CD8-positive, alpha-beta memory T cell (primary cell): ENCODE data around the gene PRRC2B. TPM values are rescaled to one million over a fixed set of nuclear protein-coding genes. Genes with fewer than 3 reads are reported as not detected.

ENCODE experiments used
- CTCF ChIA-PET: fragments of 350-600 bp; sonication (Branson Sonifier 250); formaldehyde crosslinking; loops from one replicate; lab custom pipeline; 2021; ENCODE audit warnings: antibody characterized with exemption; lab: Charles Lee
- POLR2A ChIA-PET: fragments of 350-600 bp; sonication (Branson Sonifier 250); formaldehyde crosslinking; loops from one replicate; lab custom pipeline; 2021; ENCODE audit warnings: antibody characterized with exemption; lab: Charles Lee
- DNase-seq, 5 donors: peaks; one replicate each; pipeline versions ENCODE4 v3.0.0 to v3.0.0-alpha.2; 2020 to 2022; ENCODE audit warnings: mixed read lengths in 1 of 5
- H3K27ac ChIP-seq: one replicate; pipeline ENCODE4 v1.7.0; 2013; ENCODE audit warnings: low read depth, mild to moderate bottlenecking, low read length, moderate library complexity
- H3K27me3 ChIP-seq: 2 replicates; pipeline ENCODE4 v1.7.0; 2013; ENCODE audit warnings: low read length, mild to moderate bottlenecking; ENCODE audit not compliant: insufficient read depth, poor library complexity, severe bottlenecking
- H3K36me3 ChIP-seq: 2 replicates; pipeline ENCODE4 v1.7.0; 2013; ENCODE audit warnings: mild to moderate bottlenecking, low read length, moderate library complexity; ENCODE audit not compliant: insufficient read depth
- H3K4me1 ChIP-seq: 2 replicates; pipeline ENCODE4 v1.7.0; 2013; ENCODE audit warnings: mild to moderate bottlenecking, low read length, moderate library complexity; ENCODE audit not compliant: insufficient read depth
- H3K4me3 ChIP-seq: 2 replicates; pipeline ENCODE4 v1.7.0; 2013; ENCODE audit warnings: mild to moderate bottlenecking, low read length
- H3K9me3 ChIP-seq: 2 replicates; pipeline ENCODE4 v1.7.0; 2013; ENCODE audit warnings: mild to moderate bottlenecking, low read length
- H3K27ac Mint-ChIP-seq, 8 donors: one replicate each; pipeline ENCODE4 v1.8.0; 2020 to 2021; ENCODE audit warnings: mixed read lengths in 8 of 8, mild to moderate bottlenecking in 6 of 8, inconsistent platforms in 3 of 8, moderate library complexity in 3 of 8
- H3K27me3 Mint-ChIP-seq, 2 donors: one replicate each; pipeline ENCODE4 v1.8.0; 2020 to 2021; ENCODE audit warnings: mixed read lengths in 2 of 2, mild to moderate bottlenecking in 1 of 2, moderate library complexity in 1 of 2
- H3K36me3 Mint-ChIP-seq, 3 donors: one replicate each; pipeline ENCODE4 v1.8.0; 2020 to 2021; ENCODE audit warnings: mixed read lengths in 3 of 3, inconsistent platforms in 1 of 3, mild to moderate bottlenecking in 1 of 3
- H3K4me1 Mint-ChIP-seq, 3 donors: one replicate each; pipeline ENCODE4 v1.8.0; 2020 to 2021; ENCODE audit warnings: mixed read lengths in 3 of 3, inconsistent platforms in 1 of 3, mild to moderate bottlenecking in 1 of 3
- H3K4me3 Mint-ChIP-seq, 7 donors: one replicate each; pipeline ENCODE4 v1.8.0; 2020 to 2021; ENCODE audit warnings: mixed read lengths in 7 of 7, mild to moderate bottlenecking in 6 of 7, moderate library complexity in 4 of 7, inconsistent platforms in 2 of 7
- H3K9me3 Mint-ChIP-seq, 5 donors: one replicate each; pipeline ENCODE4 v1.8.0; 2020 to 2022; ENCODE audit warnings: mixed read lengths in 5 of 5, mild to moderate bottlenecking in 3 of 5, moderate library complexity in 2 of 5, inconsistent platforms in 1 of 5
- polyA plus RNA-seq: library from polyadenylated mRNA; unstranded; fragments of 300-500 nt; fragmentation: Illumina TruSeq; gene quantifications from one replicate; pipeline ENCODE4 v1.2.3, GENCODE V29; 2021
- total RNA-seq, 2 experiments: library from RNA; stranded (reverse); gene quantifications; one replicate each; pipeline ENCODE4 v1.2.3, GENCODE V29; 2021

PRRC2B gene
- total and polyA plus RNA-seq, 3 experiments from 2014 or later, result 42.1 to 146 (median 146) TPM

- Histone ChIP-seq H3K27me3 (no peaks in the 10 kb centered on the region), H3K9me3 (no peaks in the 10 kb centered on the region), H3K27ac (no peak overlapping the region), H3K4me3 (no peak overlapping the region), H3K4me1 (peaks cover 29% of the 10 kb centered on the region), H3K36me3 (peaks cover 28% of the 10 kb centered on the region)
- peak overlapping the region in 3 of 7 donors; percentile 18 to 35 (median 25) for H3K4me3 Mint-ChIP-seq
- H3K36me3 Mint-ChIP-seq, result peaks cover 4 to 51% (median 7%) of the 10 kb centered on the region in 3 donors
- ChIA-PET POLR2A (interaction anchor here (0.5 kb wide), 1 partner anchor 51 kb away, joined by 10 read pairs; no protein-coding TSS in a partner anchor), CTCF (interaction anchor here (1.5 kb wide), 1 partner anchor 10 kb away, joined by 3 read pairs; no protein-coding TSS in a partner anchor)
- peak overlapping the region; percentile 13 to 93 (median 54) for H3K27ac Mint-ChIP-seq
- DNase-seq, result no peak
- H3K27me3 Mint-ChIP-seq, result no peaks in the 10 kb centered on the region
- H3K9me3 Mint-ChIP-seq, result no peaks in the 10 kb centered on the region
- peaks cover 34 to 62% (median 61%) of the 10 kb centered on the region in 3 donors for H3K4me1 Mint-ChIP-seq
Measured at GRCh38 chr9:131429121-131430012, 35.5 kb downstream of the PRRC2B start.

- Mint-ChIP-seq H3K27ac (no peak overlapping the region), H3K9me3 (no peaks in the 10 kb centered on the region), H3K27me3 (no peaks in the 10 kb centered on the region), H3K4me3 (no peak overlapping the region), H3K4me1 (peaks cover 22 to 48% (median 43%) of the 10 kb centered on the region in 3 donors), H3K36me3 (peaks cover 4 to 66% (median 6%) of the 10 kb centered on the region in 3 donors)
- peaks cover 43% of the 10 kb centered on the region for H3K36me3 ChIP-seq
- POLR2A ChIA-PET, result interaction anchor here (1.1 kb wide), 1 partner anchor 24 kb away, joined by 4 read pairs; no protein-coding TSS in a partner anchor
- no peak overlapping the region for H3K4me3 ChIP-seq
- no peaks in the 10 kb centered on the region for H3K9me3 ChIP-seq
- no peak overlapping the region for H3K27ac ChIP-seq
- H3K27me3 ChIP-seq, result no peaks in the 10 kb centered on the region
- H3K4me1 ChIP-seq, result peaks cover 21% of the 10 kb centered on the region
- DNase-seq, result no peak
- CTCF ChIA-PET, result interaction anchor here (0.9 to 1.8 kb wide), 3 partner anchors 12 to 82 kb away, joined by 3 to 5 read pairs (median 5); no protein-coding TSS in a partner anchor
Measured at GRCh38 chr9:131432050-131432449, 38.2 kb downstream of the PRRC2B start.

GRCh38 chr9:131432597-131433301 is 38.9 kb downstream of the PRRC2B start:
- Histone ChIP-seq H3K4me3 (no peak overlapping the region), H3K27ac (no peak overlapping the region), H3K9me3 (no peaks in the 10 kb centered on the region), H3K36me3 (peaks cover 50% of the 10 kb centered on the region), H3K4me1 (peaks cover 21% of the 10 kb centered on the region), H3K27me3 (no peaks in the 10 kb centered on the region)
- H3K9me3 Mint-ChIP-seq, result no peaks in the 10 kb centered on the region
- H3K4me3 Mint-ChIP-seq, result peak overlapping the region in 1 of 7 donors; percentile 2
- peaks cover 16 to 43% (median 36%) of the 10 kb centered on the region in 3 donors for H3K4me1 Mint-ChIP-seq
- H3K36me3 Mint-ChIP-seq, result peaks cover 4 to 70% (median 7%) of the 10 kb centered on the region in 3 donors
- no peak for DNase-seq
- no peaks in the 10 kb centered on the region for H3K27me3 Mint-ChIP-seq
- POLR2A ChIA-PET, result interaction anchor here (1.1 kb wide), 1 partner anchor 25 kb away, joined by 4 read pairs; no protein-coding TSS in a partner anchor
- H3K27ac Mint-ChIP-seq, result peak overlapping the region in 2 of 8 donors; percentile 48 to 75
- CTCF ChIA-PET, result interaction anchor here (0.6 to 1.8 kb wide), 5 partner anchors 12 to 83 kb away, joined by 3 to 5 read pairs (median 3); no protein-coding TSS in a partner anchor

- Mint-ChIP-seq H3K27ac (peak overlapping the region in 5 of 8 donors; percentile 22 to 52 (median 43)), H3K27me3 (no peaks in the 10 kb centered on the region), H3K4me1 (peaks cover 17 to 42% (median 31%) of the 10 kb centered on the region in 3 donors), H3K36me3 (peaks cover 4 to 76% (median 8%) of the 10 kb centered on the region in 3 donors), H3K9me3 (no peaks in the 10 kb centered on the region), H3K4me3 (no peak overlapping the region)
- CTCF ChIA-PET, result interaction anchor here (0.8 to 1.8 kb wide), 2 partner anchors 26 to 36 kb away, joined by 3 to 5 read pairs; no protein-coding TSS in a partner anchor
- Histone ChIP-seq H3K4me1 (peaks cover 19% of the 10 kb centered on the region), H3K27me3 (no peaks in the 10 kb centered on the region), H3K36me3 (peaks cover 57% of the 10 kb centered on the region), H3K4me3 (no peak overlapping the region), H3K9me3 (no peaks in the 10 kb centered on the region), H3K27ac (no peak overlapping the region)
- no peak for DNase-seq
- POLR2A ChIA-PET, result interaction anchor here (1.1 kb wide), 1 partner anchor 26 kb away, joined by 4 read pairs; no protein-coding TSS in a partner anchor
Measured at GRCh38 chr9:131433302-131433854, 39.5 kb downstream of the PRRC2B start.

GRCh38 chr9:131434673-131435072 is 40.8 kb downstream of the PRRC2B start:
- Histone ChIP-seq H3K27me3 (no peaks in the 10 kb centered on the region), H3K36me3 (peaks cover 66% of the 10 kb centered on the region), H3K27ac (no peak overlapping the region), H3K4me3 (no peak overlapping the region), H3K9me3 (no peaks in the 10 kb centered on the region), H3K4me1 (peaks cover 6% of the 10 kb centered on the region)
- Mint-ChIP-seq H3K4me3 (no peak overlapping the region), H3K27ac (peak overlapping the region in 3 of 8 donors; percentile 33 to 62 (median 52)), H3K27me3 (no peaks in the 10 kb centered on the region), H3K9me3 (no peaks in the 10 kb centered on the region), H3K36me3 (peaks cover 4 to 86% (median 13%) of the 10 kb centered on the region in 3 donors), H3K4me1 (peaks cover 13 to 39% (median 28%) of the 10 kb centered on the region in 3 donors)
- no peak for DNase-seq
- CTCF ChIA-PET, result no interaction called here
- POLR2A ChIA-PET, result no interaction called here

- H3K4me3 ChIP-seq, result no peak overlapping the region
- peaks cover 68% of the 10 kb centered on the region for H3K36me3 ChIP-seq
- no peak overlapping the region for H3K27ac ChIP-seq
- DNase-seq, result no peak
- POLR2A ChIA-PET, result no interaction called here
- H3K4me1 ChIP-seq, result no peaks in the 10 kb centered on the region
- Mint-ChIP-seq H3K36me3 (peaks cover 0 to 94% (median 18%) of the 10 kb centered on the region in 3 donors), H3K9me3 (no peaks in the 10 kb centered on the region), H3K27me3 (no peaks in the 10 kb centered on the region), H3K4me3 (no peak overlapping the region), H3K4me1 (peaks cover 13 to 44% (median 35%) of the 10 kb centered on the region in 3 donors), H3K27ac (peak overlapping the region in 2 of 8 donors; percentile 17 to 47)
- H3K9me3 ChIP-seq, result no peaks in the 10 kb centered on the region
- no peaks in the 10 kb centered on the region for H3K27me3 ChIP-seq
- CTCF ChIA-PET, result interaction anchor here (1.8 kb wide), 1 partner anchor 86 kb away, joined by 5 read pairs; no protein-coding TSS in a partner anchor
Measured at GRCh38 chr9:131436376-131436775, 42.5 kb downstream of the PRRC2B start.

GRCh38 chr9:131436865-131437271 is 43.0 kb downstream of the PRRC2B start:
- Histone ChIP-seq H3K27ac (no peak overlapping the region), H3K27me3 (no peaks in the 10 kb centered on the region), H3K4me3 (no peak overlapping the region), H3K9me3 (no peaks in the 10 kb centered on the region), H3K36me3 (peaks cover 68% of the 10 kb centered on the region), H3K4me1 (no peaks in the 10 kb centered on the region)
- Mint-ChIP-seq H3K4me3 (no peak overlapping the region), H3K9me3 (no peaks in the 10 kb centered on the region), H3K27me3 (no peaks in the 10 kb centered on the region), H3K4me1 (peaks cover 17 to 49% (median 40%) of the 10 kb centered on the region in 3 donors), H3K27ac (peak overlapping the region in 2 of 8 donors; percentile 17 to 47), H3K36me3 (peaks cover 0 to 98% (median 18%) of the 10 kb centered on the region in 3 donors)
- CTCF ChIA-PET, result interaction anchor here (0.8 to 1.8 kb wide), 4 partner anchors 39 to 87 kb away, joined by 3 to 5 read pairs (median 4); no protein-coding TSS in a partner anchor
- POLR2A ChIA-PET, result interaction anchor here (0.6 to 0.9 kb wide), 2 partner anchors 27 to 32 kb away, joined by 3 read pairs; no protein-coding TSS in a partner anchor
- DNase-seq, result no peak
